Natural killer cell (primary cell): ENCODE results near the gene DEGS1. TPM values are rescaled to one million over a fixed set of nuclear protein-coding genes. Genes with fewer than 3 reads are reported as not detected.

Experiments
- ATAC-seq, 3 donors: fragments of 150-1000 bp in 2 of 3; fragments of 200-7000 bp in 1 of 3; cut with Tn5 transposase; 1 replicate in 1 of 3; 2 replicates in 2 of 3; pipeline ENCODE4 v1.10.0; 2021; ENCODE audit warnings: mild to moderate bottlenecking in 2 of 3, moderate library complexity in 2 of 3
- DNase-seq, 2 donors: peaks; one replicate each; pipeline versions ENCODE4 v3.0.0 to v3.0.0-alpha.2; 2013 to 2021; ENCODE audit warnings: mixed read lengths in 1 of 2
- H3K27ac ChIP-seq: one replicate; pipeline ENCODE4 v1.5.1; 2013; ENCODE audit warnings: mild to moderate bottlenecking, low read length
- H3K27me3 ChIP-seq: one replicate; pipeline ENCODE4 v1.6.1; 2013; ENCODE audit warnings: low read length; ENCODE audit not compliant: control insufficient read depth, insufficient read depth
- H3K36me3 ChIP-seq: one replicate; pipeline ENCODE4 v1.6.1; 2013; ENCODE audit warnings: low read length; ENCODE audit not compliant: control insufficient read depth, insufficient read depth
- H3K4me1 ChIP-seq: one replicate; pipeline ENCODE4 v1.6.1; 2013; ENCODE audit warnings: low read length; ENCODE audit not compliant: control insufficient read depth, insufficient read depth
- H3K4me3 ChIP-seq: one replicate; pipeline ENCODE4 v1.5.1; 2013; ENCODE audit warnings: low read length
- H3K9me3 ChIP-seq: one replicate; pipeline ENCODE4 v1.6.1; 2013; ENCODE audit warnings: low read length; ENCODE audit not compliant: control insufficient read depth, insufficient read depth
- H3K27ac Mint-ChIP-seq, 2 donors: one replicate each; pipeline ENCODE4 v1.8.0; 2022; ENCODE audit warnings: mild to moderate bottlenecking in 2 of 2, mixed read lengths in 2 of 2, moderate library complexity in 1 of 2
- H3K27me3 Mint-ChIP-seq, 2 donors: one replicate each; pipeline ENCODE4 v1.8.0; 2022; ENCODE audit warnings: low read depth in 2 of 2, mixed read lengths in 2 of 2
- H3K36me3 Mint-ChIP-seq: one replicate; pipeline ENCODE4 v1.8.0; 2022; ENCODE audit warnings: mixed read lengths
- H3K4me1 Mint-ChIP-seq, 2 donors: one replicate each; pipeline ENCODE4 v1.8.0; 2022; ENCODE audit warnings: mixed read lengths in 2 of 2
- H3K4me3 Mint-ChIP-seq: one replicate; pipeline ENCODE4 v1.8.0; 2022; ENCODE audit warnings: mild to moderate bottlenecking, moderate library complexity, mixed read lengths
- H3K9me3 Mint-ChIP-seq, 2 donors: one replicate each; pipeline ENCODE4 v1.8.0; 2022; ENCODE audit warnings: mixed read lengths in 2 of 2
- WGBS: methylation state at CpG from one replicate; pipeline ENCODE4 v1.1.7; 2013; ENCODE audit warnings: missing lambda C conversion rate; ENCODE audit not compliant: insufficient coverage; 5-methylcytosine and 5-hydroxymethylcytosine counted together
- intact Hi-C: fragments of 100-400 bp; cut with micrococcal nuclease; formaldehyde crosslinking; loops from one replicate; pipeline ENCODE4 v1.14.2; 2022
- total RNA-seq, 4 donors: library from RNA; stranded (reverse); fragments of 120-200 nt in 1 of 4; gene quantifications; one replicate each; pipeline versions ENCODE4 v1.2.3 to v1.2.4, GENCODE V29; 2013 to 2022
- TF ChIP-seq, protein P1 (sequence below): fragments of 200-600 bp; IDR thresholded peaks from one replicate; pipeline ENCODE4 v1.8.0; 2022; ENCODE audit warnings: antibody characterized with exemption

DEGS1 gene
- total RNA-seq, 3 donors from 2014 or later (not counting 1 experiment from before 2014, with no cell fraction given), result 28.6 to 29.2 (median 28.6) TPM

DNA sequence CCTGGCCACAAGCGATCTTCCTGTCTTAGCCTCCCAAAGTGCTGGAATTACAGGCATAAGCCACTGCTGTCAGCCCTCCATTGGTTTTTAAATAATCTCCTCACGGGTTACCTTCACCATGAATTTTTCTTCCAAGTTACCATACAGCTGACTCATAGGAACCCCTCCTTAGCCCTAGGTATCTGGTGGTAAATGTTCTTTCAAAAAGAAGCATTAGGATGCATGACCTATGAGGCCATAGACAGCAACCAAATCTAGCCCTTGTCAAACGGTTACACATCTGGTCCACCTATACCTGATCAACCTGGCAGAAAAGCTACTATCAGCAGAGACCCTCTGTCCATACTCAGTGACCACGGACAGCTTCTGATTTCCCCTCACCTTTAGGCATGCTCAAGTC lies 12.7 kb upstream of the DEGS1 start:
- intact Hi-C loops, result loop anchor here (1.0 kb wide), 1 partner anchor 163 kb away; no protein-coding TSS in a partner anchor
- DNase-seq, result no peak
- Mint-ChIP-seq H3K4me3 (no peak overlapping the region), H3K36me3 (no peaks in the 10 kb centered on the region), H3K27me3 (peaks cover 3 to 9% of the 10 kb centered on the region in 2 donors), H3K9me3 (no peaks in the 10 kb centered on the region), H3K27ac (no peak overlapping the region), H3K4me1 (peaks cover 8 to 9% of the 10 kb centered on the region in 2 donors)
- Histone ChIP-seq H3K36me3 (no peaks in the 10 kb centered on the region), H3K4me3 (no peak overlapping the region), H3K9me3 (no peaks in the 10 kb centered on the region), H3K27me3 (no peaks in the 10 kb centered on the region), H3K27ac (no peak overlapping the region), H3K4me1 (peaks cover 7% of the 10 kb centered on the region)
- WGBS, result 92% methylated on average over 4 of the region's 4 CpGs
- no peak for ATAC-seq
- TF ChIP-seq, protein P1, sequence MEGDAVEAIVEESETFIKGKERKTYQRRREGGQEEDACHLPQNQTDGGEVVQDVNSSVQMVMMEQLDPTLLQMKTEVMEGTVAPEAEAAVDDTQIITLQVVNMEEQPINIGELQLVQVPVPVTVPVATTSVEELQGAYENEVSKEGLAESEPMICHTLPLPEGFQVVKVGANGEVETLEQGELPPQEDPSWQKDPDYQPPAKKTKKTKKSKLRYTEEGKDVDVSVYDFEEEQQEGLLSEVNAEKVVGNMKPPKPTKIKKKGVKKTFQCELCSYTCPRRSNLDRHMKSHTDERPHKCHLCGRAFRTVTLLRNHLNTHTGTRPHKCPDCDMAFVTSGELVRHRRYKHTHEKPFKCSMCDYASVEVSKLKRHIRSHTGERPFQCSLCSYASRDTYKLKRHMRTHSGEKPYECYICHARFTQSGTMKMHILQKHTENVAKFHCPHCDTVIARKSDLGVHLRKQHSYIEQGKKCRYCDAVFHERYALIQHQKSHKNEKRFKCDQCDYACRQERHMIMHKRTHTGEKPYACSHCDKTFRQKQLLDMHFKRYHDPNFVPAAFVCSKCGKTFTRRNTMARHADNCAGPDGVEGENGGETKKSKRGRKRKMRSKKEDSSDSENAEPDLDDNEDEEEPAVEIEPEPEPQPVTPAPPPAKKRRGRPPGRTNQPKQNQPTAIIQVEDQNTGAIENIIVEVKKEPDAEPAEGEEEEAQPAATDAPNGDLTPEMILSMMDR, result no peak

DNA sequence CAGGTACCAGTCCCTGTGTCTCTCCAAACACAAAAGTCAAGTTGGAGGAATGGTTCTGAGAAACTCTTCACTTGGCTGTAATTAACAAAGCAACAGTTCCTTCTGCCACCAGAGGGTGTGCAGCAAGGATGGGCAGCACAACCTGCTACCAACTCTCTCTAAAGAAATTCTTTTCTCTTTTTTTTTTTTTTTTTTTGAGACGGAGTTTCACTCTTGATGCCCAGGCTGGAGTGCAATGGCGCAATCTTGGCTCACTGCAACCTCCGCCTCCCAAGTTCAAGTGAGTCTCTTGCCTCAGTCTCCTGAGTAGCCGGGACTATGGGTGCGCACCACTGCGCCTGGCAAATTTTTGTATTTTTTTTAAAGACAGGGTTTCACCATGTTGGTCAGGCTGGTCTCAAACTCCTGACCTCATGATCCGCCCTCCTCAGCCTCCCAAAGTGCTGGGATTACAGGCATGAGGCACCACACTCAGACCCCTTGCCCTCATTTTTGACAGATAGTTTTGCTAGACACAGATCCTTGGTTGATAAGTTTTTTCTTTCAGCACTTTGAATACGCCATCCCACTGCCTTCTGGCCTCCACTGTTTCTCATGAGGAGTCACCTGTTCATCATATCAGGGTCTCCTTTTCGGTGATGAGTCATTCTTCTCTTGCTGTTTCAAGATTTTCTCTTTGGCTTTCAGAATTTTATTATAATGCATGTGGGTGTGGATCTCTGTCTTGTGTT lies 12.1 kb upstream of the DEGS1 start:
- H3K9me3 Mint-ChIP-seq, result no peaks in the 10 kb centered on the region

DNA sequence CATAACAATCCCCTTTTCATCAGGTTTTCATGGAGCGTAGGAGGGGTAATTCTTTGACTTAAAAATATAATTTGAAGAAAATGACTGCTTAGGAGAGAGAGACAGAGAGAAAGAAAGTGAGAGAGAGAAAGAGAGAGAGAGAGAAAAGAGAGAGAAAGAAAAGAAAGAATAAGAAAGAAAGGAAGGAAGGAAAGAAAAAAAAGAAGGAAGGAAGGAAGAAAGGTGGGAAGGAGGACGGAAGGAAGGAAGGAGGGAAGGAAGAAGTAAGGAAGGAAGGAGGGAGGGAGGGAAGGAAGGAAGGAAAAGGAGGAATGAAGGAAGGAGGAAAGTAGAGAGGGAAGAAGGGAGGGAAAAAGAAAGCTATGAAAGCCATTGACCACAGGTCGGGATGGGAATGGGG lies 10.8 kb upstream of the DEGS1 start:
- Histone ChIP-seq H3K4me1 (peaks cover 7% of the 10 kb centered on the region), H3K4me3 (no peak overlapping the region), H3K27ac (no peak overlapping the region), H3K36me3 (no peaks in the 10 kb centered on the region), H3K9me3 (no peaks in the 10 kb centered on the region), H3K27me3 (no peaks in the 10 kb centered on the region)
- ATAC-seq (no peak), DNase-seq (no peak)
- WGBS, result 89% methylated on average over 3 of the region's 3 CpGs
- intact Hi-C loops, result no loop called here
- no peak overlapping the region for H3K27ac Mint-ChIP-seq
- peaks cover 8 to 14% of the 10 kb centered on the region in 2 donors for H3K4me1 Mint-ChIP-seq
- TF ChIP-seq, protein P1, result no peak
- no peaks in the 10 kb centered on the region for H3K36me3 Mint-ChIP-seq
- no peak overlapping the region for H3K4me3 Mint-ChIP-seq
- H3K27me3 Mint-ChIP-seq, result peaks cover 9 to 16% of the 10 kb centered on the region in 2 donors
- no peaks in the 10 kb centered on the region for H3K9me3 Mint-ChIP-seq

More for the DNA sequence above, 12.1 kb upstream of the DEGS1 start:
- Mint-ChIP-seq H3K27me3 (peaks cover 7 to 15% of the 10 kb centered on the region in 2 donors), H3K36me3 (no peaks in the 10 kb centered on the region), H3K27ac (no peak overlapping the region), H3K4me3 (no peak overlapping the region), H3K4me1 (peaks cover 8 to 14% of the 10 kb centered on the region in 2 donors)
- Histone ChIP-seq H3K27me3 (no peaks in the 10 kb centered on the region), H3K27ac (no peak overlapping the region), H3K4me3 (no peak overlapping the region), H3K36me3 (no peaks in the 10 kb centered on the region), H3K9me3 (no peaks in the 10 kb centered on the region), H3K4me1 (peaks cover 7% of the 10 kb centered on the region)
- DNase-seq, result peak in 1 of 2 donors; percentile 75
- intact Hi-C loops, result loop anchor here (1.0 kb wide), 1 partner anchor 162 kb away; no protein-coding TSS in a partner anchor
- 77% methylated on average over 9 of the region's 9 CpGs for WGBS
- ATAC-seq, result peak; percentile 49 to 69 (median 53)
- TF ChIP-seq, protein P1, result no peak
